ENCODE results near the gene SYK. TPM values are rescaled to one million over a fixed set of nuclear protein-coding genes. Genes with fewer than 3 reads are reported as not detected.

The SYK gene
- total RNA-seq, 1 donor from 2014 or later: 25.6 TPM

DNA sequence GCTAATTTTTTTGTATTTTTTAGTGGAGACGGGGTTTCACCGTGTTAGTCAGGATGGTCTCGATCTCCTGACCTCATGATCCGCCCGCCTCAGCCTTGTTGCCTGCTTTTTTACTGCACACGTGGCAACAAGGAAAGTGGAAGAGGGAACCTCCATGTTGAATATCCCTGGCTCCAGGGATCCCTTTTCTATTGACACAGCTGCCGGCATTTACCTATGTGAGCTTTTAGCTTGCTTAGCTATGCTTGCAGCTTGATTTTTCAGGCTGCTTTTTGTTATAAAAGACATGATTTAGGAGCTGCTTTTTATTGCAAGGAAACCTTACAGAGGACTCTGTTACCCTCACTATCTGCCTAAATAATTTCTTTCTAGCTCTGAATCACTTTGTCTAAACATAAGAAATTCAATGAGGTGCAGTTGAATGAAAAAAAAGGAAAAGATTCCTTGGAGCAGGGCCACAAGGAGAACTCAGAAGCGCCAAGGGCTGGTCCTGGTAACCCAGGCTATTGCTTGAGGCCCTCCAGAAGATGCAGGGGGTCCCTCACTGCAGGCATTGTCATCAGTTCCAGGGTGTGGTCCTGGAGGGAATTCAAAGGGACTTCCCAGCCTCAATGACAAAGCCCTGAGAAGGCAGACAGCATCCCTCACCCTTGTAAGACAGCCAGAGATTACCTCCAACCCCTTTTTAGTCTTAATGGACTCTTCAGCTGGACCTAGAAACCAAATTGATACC, 89.9 kb downstream of the SYK start:
- DNase-seq (ENCODE audit: low spot score) (no peak), ATAC-seq (no peak)
- intact Hi-C loops (cut with DNase I): no loop called here

DNA sequence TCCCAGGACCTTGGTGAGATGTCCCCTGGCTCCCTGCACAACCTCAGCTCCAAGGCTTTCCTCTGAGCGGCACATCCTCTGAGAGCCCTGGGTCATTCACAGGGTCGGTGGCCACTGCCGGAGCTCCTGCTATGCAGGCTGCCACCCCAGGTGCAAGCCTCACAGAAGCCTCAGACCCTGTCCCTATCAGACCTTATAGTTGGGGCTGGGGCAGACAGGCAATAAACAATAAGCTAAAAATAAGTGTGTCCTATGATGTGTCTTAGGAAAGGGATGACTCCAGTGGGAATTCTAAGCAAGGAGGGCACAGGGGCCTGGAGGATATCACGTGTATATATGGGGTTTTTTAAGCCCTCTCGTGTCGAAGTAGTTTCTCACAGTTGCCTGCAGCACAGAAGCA, 91.3 kb downstream of the SYK start:
- intact Hi-C loops (cut with DNase I): no loop called here
- ATAC-seq: no peak
- DNase-seq (ENCODE audit: low spot score): no peak

DNA sequence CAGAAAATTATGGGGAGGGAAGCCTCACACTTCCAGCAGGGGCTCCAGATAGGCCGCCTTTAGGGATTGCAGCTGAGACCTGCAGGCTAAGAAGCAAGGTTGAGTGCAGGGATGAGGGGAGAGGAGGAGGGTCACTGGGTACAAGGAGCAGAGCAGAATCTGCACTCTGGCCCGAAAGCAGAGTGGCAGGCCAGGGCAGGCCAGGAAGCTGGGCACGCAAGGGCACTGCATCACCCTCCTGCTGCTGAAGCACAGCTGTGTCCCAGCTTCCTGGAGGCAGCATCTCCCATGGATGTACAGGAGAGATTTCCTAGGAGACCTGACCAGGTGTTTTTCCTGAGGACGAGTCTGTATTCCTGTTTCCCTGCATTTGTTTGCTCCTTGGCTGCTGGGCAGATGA, 92.1 kb downstream of the SYK start:
- ATAC-seq (no peak), DNase-seq (ENCODE audit: low spot score) (no peak)
- intact Hi-C loops (cut with DNase I): no loop called here

DNA sequence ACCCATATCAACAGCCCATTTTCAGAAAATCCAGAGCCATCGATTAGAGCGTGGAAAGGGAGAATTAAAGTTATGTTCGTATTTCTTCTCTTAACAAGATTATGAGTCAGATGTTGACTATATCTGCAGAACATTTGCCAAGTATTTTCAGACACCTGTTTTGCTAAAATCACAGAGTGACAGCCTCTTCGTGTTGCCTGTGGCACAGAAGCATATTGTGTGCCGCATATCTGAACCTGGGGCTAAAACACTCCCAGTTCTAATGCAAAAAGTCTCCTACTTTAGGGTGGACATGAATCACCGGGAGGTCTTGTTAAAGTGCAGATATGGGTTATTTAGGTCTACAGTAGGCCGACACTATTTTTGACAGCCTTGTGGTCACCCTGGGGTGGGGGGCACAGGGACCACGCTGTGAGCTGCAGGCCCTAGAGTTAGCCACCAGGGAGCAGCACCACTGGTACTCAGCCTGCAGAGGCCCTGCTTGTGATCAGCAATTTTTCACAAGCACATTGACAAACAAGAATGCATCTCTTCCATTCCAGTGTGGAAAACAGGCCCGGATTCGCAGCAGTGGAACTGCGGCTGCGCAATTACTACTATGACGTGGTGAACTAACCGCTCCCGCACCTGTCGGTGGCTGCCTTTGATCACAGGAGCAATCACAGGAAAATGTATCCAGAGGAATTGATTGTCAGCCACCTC, 93.5 kb downstream of the SYK start:
- DNase-seq (ENCODE audit: low spot score) (no peak), ATAC-seq (no peak)
- intact Hi-C loops (cut with DNase I): no loop called here

DNA sequence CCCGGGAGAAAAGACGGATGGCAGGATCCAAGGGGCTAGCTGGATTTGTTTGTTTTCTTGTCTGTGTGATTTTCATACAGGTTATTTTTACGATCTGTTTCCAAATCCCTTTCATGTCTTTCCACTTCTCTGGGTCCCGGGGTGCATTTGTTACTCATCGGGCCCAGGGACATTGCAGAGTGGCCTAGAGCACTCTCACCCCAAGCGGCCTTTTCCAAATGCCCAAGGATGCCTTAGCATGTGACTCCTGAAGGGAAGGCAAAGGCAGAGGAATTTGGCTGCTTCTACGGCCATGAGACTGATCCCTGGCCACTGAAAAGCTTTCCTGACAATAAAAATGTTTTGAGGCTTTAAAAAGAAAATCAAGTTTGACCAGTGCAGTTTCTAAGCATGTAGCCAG, 94.2 kb downstream of the SYK start:
- intact Hi-C loops (cut with DNase I): no loop called here
- no peak for ATAC-seq
- no peak for DNase-seq (ENCODE audit: low spot score)

DNA sequence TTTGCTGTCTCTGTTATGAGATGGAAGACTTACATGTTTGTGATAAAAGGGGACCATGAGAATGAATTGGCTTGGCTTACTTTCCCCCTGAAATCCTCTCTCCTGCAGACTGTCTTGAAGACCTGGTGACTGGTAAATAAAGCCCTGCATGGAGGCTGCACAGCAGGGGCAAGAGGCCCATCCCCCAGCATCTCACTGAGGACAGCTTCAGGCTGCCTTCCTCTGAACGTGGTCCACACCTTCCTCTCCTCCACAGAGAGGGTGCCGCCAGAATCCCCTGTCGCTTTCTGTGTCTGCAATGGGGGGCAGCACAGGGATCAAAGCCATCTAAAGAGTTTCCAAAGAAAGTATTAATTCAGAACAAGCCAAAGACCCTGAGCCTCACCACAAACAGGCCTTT, 94.6 kb downstream of the SYK start:
- intact Hi-C loops (cut with DNase I): no loop called here
- ATAC-seq: no peak
- no peak for DNase-seq (ENCODE audit: low spot score)

DNA sequence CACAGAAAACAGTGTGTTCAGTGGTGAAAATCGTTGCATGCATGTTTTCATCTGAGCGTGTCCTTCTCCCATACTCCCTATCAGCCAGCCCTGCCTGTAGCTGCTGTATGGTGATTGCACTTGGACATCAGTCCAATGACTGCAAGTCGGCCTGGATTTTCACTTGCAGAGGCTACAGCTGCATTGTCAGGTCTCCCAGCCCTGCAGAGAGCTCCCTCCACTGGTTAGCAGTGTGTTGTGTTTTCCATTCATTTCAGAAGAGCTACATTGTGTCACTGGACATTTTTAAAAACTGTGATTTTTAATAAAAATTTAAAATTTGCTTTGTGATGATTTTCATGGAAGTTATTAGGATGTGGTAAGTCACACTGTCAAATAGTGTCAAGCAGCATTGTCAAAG, 96.6 kb downstream of the SYK start:
- intact Hi-C loops (cut with DNase I): no loop called here
- DNase-seq (ENCODE audit: low spot score) (no peak), ATAC-seq (no peak)

DNA sequence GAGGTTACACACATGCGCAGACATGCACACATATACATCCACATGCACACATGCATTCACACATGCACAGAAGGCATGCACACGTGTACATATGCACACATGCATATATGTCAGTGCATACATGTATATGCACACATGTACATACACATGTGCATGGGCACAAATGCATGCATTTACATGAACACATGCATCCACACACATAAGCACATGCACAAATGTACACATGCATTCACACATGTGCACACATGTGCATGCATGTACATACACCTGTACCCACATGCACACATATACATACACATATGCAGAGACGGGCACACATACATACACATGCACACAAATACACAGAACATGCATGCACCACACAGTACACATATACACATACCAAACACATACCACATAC, 97.7 kb downstream of the SYK start:
- intact Hi-C loops (cut with DNase I): no loop called here
- DNase-seq (ENCODE audit: low spot score) (no peak), ATAC-seq (no peak)

DNA sequence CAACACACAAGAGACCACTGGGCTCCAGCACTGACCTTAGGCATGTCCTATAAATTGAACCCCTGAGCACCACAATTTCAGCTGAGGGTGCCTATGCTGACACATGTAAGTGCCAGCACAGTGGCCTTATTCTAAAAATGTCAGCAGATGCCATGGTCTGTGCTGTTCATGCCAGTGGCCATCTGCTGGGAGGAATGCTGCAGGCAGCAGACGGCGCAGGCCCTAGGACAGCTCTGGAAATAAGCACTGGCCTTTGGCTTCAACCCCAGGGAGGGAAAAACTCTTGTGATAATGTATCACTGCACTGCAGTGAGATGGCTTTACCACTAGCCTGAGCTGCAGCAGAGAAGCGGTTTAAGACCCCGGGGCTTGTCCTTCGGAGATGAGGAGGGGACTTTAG, 98.5 kb downstream of the SYK start:
- no peak for ATAC-seq
- DNase-seq (ENCODE audit: low spot score): no peak
- intact Hi-C loops (cut with DNase I): no loop called here

DNA sequence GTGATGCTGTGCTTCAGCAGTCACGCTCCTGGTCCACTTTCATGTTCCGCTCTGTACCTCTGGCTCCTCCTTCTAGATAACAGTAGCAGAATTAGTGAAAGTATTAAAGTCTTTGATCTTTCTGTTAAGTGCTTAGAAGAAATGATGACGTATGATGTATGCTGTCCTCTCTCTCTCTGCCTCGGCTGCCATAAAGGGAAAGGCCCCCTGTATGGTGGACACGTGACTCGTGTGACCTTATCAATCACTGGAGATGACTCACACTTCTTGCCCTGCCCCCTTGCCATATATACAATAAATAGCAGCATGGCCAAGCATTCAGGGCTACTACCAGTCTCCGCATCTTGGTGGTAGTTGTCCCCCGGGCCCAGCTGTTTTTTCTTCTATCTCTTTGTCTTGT, 100.3 kb downstream of the SYK start:
- intact Hi-C loops (cut with DNase I): no loop called here
- ATAC-seq: no peak

DNA sequence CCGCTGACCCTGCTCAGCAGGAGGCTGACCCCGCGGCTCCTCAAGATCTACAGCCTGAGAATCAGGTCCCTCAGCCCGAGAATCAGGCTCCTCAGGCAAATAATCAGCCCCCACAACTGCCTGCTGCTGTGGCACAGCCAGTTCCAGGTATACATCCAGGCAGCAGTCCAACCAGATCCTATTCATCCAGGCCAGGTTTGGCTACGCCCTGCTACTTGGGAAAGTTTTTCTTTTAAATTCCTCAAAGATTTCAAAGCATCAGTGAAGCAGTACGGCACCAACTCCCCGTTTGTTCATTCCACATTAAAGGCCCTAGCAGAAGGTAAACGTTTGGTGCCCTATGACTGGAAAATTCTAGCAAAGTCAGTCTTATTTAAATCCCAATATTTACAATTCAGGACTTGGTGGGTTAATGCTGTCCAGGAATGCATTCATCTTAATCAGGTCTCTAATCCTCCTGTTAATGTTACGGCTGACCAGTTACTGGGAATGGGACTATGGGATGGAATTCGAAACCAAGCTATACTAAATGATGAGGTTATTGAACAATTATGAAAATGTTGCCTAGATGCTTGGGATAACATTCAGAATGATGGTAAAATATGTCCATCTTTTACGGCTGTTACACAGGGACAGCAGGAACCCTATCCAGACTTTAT, 102.3 kb downstream of the SYK start:
- ATAC-seq (no peak), DNase-seq (ENCODE audit: low spot score) (no peak)
- intact Hi-C loops (cut with DNase I): no loop called here

More for the DNA sequence above, 100.3 kb downstream of the SYK start:
- DNase-seq (ENCODE audit: low spot score): no peak

DNA sequence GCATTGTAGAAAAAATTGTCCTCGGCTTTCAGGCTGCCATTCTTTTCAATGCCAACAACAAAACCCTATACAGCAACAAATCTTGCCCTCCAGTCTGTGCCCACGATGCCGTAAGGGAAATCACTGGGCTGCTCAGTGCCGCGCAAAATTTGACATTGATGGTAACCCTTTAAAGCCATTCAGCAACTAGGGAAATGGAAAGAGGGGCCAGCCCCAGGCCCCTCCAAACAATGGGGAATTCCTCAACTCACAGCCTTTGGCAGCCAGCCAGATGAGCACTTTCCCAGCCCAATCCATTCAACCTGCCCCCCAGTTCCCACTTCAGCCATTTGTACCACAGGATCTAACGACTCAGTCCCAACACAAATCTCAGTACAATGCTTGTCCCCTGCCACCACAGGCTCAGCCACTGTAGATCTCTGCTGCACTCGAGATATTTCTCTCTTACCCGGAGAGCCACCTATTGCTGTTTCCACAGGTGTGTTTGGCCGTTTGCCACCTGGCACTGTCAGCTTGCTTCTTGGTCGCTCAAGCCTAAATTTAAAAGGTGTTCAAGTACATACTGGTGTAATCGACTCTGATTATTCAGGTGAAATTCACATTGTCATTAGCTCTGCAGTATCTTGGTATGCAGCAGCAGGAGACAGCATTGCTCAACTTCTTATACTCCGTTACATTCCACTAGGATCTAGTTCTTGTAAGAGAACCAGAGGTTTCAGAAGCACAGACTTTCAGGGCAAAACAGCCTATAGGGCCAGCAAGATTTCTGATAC, 103.3 kb downstream of the SYK start:
- ATAC-seq: no peak
- intact Hi-C loops (cut with DNase I): no loop called here
- DNase-seq (ENCODE audit: low spot score): no peak

DNA sequence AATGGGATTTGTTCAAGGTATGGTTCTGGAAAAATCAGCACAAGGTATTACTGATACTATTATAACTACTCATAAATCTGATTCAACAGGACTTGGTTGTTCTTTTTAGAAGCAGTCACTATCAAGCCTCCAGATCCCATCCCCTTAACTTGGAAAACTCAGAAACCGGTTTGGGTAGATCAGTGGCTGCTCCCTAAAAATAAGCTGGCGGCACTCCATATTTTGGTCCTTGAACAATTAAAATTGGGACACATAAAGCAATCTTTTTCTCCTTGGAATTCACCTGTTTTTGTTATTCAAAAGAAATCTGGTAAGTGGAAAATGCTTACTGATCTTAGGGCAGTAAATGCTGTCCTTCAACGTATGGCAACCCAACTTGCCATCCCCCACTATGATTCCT, 104.2 kb downstream of the SYK start:
- ATAC-seq (no peak), DNase-seq (ENCODE audit: low spot score) (no peak)
- intact Hi-C loops (cut with DNase I): no loop called here

DNA sequence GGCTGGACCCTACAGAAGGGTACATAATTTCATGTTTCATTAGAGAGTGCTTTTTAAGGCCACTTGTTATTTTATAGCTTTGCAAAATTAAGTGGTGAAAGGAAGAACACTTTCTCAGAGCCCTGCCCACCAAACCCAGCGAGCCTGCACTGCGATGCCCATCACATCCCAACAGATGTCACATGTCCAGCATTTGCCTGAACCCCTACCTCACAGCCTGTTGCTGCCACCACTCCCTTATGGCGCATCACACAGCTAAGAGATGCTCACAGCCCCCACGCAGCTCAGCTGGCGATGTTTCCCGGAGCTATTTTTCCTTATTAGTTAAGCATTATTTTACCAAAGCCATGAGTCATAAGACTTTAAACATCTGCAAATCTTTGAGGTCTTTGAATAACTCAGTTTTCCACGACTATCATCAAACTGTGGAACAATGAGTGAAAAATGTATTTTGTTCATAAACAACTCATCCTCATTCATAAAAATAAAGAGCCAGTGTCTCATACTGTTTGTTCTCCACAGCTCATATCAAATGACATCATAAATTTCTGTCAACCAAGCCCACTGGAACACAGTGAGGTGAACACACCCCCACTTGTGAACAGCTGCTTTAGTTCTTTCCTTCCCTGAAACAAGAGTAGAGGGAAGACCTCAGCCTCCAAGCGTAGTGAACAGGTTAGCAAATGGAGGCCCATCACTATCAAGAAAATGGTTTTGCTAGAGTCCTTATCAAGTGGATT, 104.9 kb downstream of the SYK start:
- DNase-seq (ENCODE audit: low spot score) (no peak), ATAC-seq (no peak)
- intact Hi-C loops (cut with DNase I): no loop called here

DNA sequence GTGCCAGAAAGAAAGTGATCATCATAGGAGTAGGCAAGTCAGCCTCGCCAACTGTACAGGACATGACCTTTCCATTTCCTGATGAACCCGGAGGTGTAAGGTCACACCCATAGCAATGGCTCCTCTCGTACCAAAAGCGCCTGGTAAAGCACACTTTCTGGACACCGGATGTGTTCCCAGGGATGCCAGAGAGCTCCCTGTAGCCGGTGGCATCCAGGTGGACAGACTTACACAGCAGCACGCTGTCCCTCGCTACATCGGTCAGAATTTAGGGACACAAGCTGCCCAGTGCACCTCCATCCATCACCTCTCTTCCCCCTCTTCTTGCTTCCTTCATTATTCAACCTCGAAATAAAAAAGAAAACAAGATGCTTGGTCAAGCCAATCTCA, 105.4 kb downstream of the SYK start:
- ATAC-seq: no peak
- no peak for DNase-seq (ENCODE audit: low spot score)
- intact Hi-C loops (cut with DNase I): no loop called here

DNA sequence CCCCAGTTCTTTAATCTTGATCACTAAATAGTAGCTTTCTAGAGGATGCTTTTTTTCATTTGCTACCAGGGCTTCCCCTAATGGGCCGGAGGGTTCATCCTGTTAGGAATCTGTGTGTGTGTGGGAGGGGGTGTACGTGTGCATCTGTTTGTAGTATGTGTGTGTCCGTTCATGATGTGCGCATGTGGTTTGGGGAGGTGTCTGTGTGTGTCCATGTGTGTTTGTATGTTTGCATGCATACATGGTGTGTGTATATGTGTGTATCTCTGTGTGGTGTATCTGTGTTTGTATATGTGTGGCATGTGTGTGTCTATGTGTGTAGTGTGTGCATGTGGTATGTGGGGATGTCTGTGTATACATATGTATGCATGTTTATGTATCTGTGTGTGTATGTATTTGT, 106.2 kb downstream of the SYK start:
- DNase-seq (ENCODE audit: low spot score) (no peak), ATAC-seq (no peak)
- intact Hi-C loops (cut with DNase I): no loop called here

DNA sequence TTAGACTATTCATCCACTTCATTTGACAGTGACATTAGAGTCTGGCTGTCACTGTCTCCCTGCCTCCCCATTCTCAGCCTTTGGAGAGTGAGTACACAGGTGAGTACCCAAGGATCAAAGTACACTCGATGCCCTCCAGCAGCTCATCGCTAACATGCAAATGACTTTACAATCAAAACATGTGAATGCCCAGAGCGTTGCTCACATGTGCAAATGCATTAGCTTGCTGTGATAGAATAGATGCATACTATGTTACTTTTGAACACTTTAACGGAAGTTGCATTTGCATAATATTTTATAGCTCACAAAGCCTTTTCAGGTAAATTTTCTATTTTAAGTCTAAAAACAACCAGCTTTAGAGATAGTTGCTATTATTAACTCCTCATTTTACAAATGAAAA, 107.6 kb downstream of the SYK start:
- intact Hi-C loops (cut with DNase I): no loop called here
- DNase-seq (ENCODE audit: low spot score) (no peak), ATAC-seq (no peak)

DNA sequence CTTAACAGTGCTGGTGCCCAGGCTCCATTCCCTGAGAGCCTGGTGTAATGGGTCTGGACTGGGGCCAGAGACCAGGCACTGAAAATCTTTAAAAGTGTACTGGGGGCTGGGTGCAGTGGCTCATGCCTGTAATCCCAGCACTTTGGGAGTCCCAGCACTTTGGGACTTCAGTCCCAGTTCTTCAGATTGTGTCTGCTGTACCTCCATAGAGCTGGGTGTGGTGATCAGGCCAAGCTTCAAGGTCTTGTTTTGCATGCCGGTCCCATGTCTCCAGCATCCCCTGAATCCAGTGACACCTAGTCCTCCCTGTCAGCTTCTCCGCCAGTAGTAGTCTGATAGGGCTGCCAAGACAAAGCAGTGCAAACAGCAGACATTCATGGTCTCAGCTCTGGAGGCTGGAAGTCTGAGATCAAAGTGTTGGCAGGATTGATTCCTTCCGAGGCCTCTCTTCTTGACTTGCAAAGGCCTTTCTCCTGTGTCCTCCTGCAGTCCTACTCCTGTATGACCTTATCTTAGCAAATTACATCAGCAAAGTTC, 108.2 kb downstream of the SYK start:
- DNase-seq (ENCODE audit: low spot score) (no peak), ATAC-seq (no peak)
- intact Hi-C loops (cut with DNase I): loop anchor here (10.0 kb wide), 2 partner anchors 525 to 815 kb away; no protein-coding TSS in a partner anchor

DNA sequence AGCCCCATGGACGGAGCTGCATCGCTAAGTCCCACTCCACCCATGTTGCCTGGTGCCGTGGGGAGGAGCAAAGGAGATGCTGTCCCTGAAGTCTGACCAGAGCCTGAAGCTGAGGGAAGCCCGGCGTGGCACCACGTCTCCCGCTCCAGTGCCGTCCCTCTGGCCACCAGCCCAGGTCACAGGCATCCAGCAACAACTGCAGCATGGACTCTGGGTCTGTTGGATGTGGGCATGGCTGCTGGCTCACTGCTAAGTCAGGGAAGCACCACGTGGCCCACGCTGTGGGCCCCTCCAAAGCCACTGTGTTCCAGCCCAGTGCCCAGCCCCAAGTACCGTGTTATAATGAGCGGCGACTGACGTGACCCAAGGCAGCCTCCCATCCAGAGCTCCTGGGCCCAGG, 112.6 kb downstream of the SYK start:
- DNase-seq (ENCODE audit: low spot score): no peak
- ATAC-seq: no peak
- intact Hi-C loops (cut with DNase I): loop anchor here (10.0 kb wide), 2 partner anchors 521 to 811 kb away; no protein-coding TSS in a partner anchor

Measured in sciatic nerve (tissue), 2 donors.